CD4-positive, alpha-beta T cell treated with Interleukin-21 for 1 hour (primary cell): ENCODE measurements around the gene CD6.
A peak's percentile ranks its signal among the peaks of the same experiment; 100 is the strongest.
"Not testable (repeated sequence)": the region's sequence is repeated elsewhere in the genome, so short reads cannot be mapped to it uniquely, and the experiment has no call there.

Source experiments
- DNase-seq: peaks from one replicate; pipeline ENCODE4 v3.0.0-alpha.2; 2020

The CD6 gene

GRCh38 chr11:60954421-60954820 is 17.1 kb upstream of the CD6 start:
- DNase-seq: no peak

DNA sequence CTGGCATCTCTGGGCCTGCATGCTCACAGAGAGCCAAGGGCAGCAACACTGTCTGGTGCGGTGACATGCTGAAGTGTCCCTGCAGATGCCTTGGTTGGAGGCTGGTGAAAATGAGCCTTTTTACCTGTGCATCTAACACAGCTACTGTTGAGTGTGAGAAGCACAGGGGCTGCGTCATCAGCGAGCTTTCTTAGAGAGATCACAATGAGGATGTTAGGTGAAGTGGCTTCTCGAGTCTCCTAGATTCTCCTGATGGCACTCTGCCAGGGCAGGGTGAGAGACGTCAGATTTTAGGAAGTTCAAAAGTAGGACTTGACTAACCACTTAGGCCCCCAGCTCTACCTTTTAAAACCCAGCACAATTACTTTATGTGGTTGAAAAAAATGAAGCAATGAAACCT is 15.9 kb upstream of the CD6 start:
- no peak for DNase-seq

- DNase-seq: no peak
Observed at GRCh38 chr11:60957188-60957587, 14.3 kb upstream of the CD6 start.

- DNase-seq: no peak
Observed at GRCh38 chr11:60959431-60959830, 12.0 kb upstream of the CD6 start.

GRCh38 chr11:60960405-60960804 is 11.1 kb upstream of the CD6 start:
- no peak for DNase-seq

GRCh38 chr11:60964801-60965200 is 6.7 kb upstream of the CD6 start:
- DNase-seq: no peak

GRCh38 chr11:60966890-60967289 is 4.6 kb upstream of the CD6 start:
- DNase-seq: no peak

DNA sequence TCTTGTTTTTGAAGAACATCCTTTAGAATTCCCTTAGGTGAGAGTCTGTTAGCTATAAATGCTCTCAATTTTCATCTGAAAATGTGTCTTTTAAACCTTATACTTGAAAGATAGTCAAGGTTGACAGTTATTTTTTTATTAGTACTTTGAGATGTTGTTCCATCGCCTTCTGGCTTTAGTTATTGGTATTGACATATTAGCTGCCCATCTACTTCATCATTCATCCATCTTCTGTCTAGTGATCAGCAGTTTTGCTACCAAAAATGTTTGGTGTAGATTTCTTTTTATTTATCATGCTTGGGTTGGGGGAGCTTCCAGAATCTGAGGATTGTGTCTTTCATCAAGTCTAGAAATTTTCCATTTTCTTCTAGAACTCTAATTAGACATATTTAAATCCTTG is 3.3 kb upstream of the CD6 start:
- no peak for DNase-seq

DNA sequence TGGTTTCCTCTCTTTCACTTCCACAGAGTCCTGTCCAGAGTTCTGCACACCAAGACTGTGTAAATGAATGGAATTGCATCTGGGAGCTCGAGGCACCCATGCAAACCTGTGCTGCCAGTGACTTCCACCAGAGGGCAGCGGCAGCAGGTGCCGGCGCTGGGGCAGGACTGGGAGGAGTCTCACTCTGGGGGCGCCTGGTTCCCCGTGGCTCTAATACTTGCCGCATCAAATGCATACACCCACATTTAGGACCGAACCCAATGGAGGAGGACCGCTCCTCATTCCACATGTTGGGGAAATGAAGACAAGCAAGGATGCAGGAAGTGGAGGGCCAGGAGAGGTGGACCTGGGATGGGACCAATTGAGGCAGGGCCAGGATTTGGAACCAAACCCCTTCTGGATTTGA is 1.1 kb upstream of the CD6 start:
- peak; percentile 85 for DNase-seq

GRCh38 chr11:60970890-60971289 is 590 bp upstream of the CD6 start:
- DNase-seq: no peak

DNA sequence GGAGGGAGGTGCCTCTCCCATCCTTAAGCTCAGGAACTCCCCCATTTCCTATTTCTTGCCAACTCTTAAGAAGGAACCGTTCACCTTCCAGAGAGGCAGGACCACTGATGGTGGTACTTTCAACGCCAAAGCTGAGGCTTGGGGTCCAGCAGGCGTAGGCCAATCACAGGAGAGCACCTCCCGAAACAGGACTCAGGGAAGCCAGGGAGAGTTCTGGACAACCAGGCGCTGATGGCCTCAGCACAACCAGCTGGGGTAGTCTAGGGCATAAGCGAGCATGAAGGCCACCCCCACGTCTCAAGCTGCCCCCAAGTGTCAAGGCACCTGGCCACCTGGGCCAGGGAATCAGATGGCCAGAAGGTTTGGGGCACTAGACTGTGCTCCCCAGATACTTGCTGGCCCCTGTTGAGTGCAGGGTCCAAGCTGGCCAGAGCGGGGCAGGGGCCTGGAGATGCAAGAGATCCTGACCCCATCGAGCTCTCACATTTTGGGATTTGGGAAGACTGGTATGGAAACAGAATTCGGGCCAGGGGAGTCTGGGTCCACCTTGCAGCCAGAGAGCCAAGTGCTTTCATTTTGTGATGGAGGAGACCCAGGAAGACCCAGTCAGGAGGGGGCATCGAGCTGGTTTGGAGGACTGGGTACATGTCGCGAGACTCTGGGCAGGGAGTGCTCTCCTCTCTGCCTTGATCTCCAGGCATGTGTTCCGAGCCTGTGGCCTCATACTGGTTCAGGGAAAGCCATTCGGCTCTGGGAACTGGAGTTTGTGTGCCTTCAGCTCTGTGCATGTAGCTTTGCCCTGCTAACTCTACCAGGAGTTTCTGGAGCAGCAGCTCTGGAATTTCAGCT is 926 bp downstream of the CD6 start:
- peak; percentile 50 for DNase-seq

GRCh38 chr11:60973699-60974098 is 2.2 kb downstream of the CD6 start:
- DNase-seq: no peak

GRCh38 chr11:60974316-60974715 is 2.8 kb downstream of the CD6 start:
- not testable (repeated sequence) for DNase-seq

DNA sequence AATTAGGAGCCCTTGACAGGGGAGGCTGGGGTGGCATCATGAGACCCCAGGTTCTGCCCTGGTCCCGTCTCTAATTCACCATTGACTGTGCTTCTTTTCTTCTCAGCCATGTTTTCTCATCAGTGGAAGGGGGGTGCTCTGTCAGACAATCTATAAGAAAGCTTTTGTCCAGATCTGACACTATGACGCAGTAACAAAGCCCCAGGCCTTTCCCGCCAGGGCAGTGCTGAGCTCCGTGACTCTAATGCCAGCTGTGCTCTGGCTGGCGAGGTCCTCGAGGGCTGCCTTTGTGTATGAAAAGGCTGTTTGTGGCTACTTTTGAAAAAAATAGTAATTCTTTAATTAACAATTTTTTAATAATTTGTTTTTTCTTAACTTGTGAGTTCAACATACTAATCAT is 3.2 kb downstream of the CD6 start:
- peak; percentile 48 for DNase-seq

- DNase-seq: no peak
Observed at GRCh38 chr11:60977224-60977623, 5.7 kb downstream of the CD6 start.

- no peak for DNase-seq
Observed at GRCh38 chr11:60977836-60978235, 6.4 kb downstream of the CD6 start.

DNA sequence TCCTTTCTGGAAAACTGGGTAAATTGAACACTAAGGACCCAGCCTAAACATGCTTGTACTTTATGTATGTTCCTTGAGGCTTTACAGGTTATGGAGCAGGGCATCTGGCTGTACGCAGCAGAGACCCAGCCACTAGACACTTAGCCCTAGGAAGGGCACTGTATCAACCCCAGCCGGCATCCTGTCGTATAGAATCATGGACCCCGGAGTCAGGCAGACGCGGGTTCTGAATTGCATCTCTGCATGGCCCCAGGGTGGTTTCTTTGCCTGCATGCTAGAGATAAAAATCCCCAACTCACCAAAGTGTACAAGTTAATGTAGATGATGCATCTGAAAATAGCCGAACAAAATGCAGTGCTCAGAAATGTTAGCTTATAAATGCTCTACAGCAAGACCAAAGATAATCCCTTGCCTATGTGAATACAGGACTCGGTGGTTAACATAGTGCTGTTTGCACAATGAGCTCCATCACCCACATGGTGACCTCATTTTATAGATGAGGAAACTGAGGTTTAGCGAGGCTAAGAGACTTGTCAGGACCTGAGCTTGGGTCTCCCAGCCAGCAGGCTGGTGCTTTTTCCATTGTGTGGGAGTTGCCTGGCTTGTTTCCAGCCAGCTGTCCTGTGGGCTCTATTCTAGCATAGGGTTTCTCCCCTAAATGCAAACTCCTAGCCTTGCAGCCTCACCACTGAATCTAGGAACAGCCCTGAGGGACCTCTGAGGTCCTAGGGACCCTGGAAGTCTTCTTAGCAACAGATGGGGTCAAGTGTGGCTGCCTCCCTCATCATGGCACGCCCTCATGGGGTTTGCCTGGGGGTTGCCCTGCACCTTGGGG is 7.3 kb downstream of the CD6 start:
- peak; percentile 65 for DNase-seq

DNA sequence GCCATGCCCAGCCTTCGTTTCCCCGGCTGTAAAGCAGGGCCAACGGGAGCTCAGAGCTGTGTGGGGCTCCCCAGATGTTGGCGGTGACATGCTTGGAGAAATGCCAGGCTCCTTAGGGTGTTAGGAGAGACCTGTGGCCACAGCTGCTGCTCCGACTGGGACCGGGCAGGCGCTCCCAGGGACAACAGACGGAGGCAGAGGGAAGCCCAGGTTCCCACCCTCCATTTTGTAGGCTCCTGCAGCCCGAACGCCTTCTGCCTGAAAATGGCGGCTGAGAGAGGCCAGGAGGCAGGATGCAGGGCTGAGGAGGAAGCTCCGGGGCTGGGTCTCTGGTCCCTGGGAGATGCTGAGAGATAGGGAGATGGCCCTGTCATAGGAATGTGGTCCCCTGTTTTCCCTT is 10.0 kb downstream of the CD6 start:
- no peak for DNase-seq

GRCh38 chr11:60982184-60982583 is 10.7 kb downstream of the CD6 start:
- no peak for DNase-seq

GRCh38 chr11:60984149-60984548 is 12.7 kb downstream of the CD6 start:
- DNase-seq: no peak

- no peak for DNase-seq
Observed at GRCh38 chr11:60984636-60985035, 13.2 kb downstream of the CD6 start.

DNA sequence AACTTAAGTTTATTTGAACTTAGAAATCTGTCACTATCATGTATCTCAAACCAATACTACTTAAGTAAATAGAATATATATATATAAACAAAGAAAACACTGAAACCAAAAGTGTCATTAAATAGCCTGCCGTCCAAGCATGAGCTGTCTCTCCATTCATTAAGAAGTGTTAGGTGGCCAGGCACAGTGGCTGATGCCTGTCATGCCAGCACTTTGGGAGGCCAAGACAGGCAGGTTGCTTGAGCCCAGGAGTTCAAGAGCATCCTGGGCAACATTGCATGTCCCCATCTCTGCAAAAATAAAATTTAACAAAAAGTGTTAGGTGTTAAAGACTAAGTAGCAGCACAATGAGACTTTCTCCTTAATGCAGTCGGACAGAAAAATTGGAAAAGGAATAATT is 14.0 kb downstream of the CD6 start:
- DNase-seq: no peak

DNA sequence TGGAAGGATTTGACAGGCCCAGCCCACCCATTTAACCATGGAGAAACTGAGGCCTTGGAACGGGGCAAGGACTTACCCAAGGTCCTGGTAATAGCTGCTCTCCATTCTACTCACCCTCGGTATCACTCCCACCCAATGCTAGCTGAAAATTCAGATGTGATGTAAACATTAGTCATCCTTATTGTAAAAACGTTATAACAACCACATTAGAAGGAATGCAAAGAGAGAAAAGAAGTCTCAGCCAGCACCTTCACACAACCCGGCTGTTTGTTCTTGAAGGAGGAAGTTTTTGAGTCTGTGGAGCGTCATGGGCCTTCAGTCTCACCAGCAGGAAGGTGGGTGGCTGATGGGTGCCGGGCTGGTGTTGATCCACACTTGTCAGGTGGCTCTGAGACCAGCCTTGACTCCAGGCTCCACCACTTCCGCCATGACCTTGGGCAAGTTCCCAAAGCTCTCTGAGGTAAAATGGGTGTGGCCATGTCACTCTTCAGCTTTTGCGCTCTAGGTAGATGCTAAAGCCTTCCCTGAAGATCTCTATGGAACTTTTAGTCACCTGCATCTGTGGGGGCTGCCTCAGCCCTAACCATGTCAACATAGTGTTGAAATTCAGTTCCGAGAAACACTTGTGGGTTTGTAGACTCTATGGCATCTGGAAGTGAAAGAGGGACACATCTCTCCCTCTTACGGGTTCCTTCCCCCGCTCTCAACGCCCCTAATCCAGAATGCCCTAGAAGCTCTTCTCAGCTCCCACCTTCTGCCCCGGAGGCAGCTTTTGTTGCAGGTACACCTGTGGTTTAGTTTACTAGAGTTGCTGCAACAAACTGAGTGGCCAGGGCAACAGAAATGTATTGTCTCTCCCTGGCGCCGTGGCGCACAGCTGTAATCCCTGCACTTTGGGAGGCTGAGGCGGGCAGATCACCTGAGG is 14.8 kb downstream of the CD6 start:
- peak; percentile 93 for DNase-seq
